Liver (tissue), 9 donors: ENCODE measurements around the gene BMPER. TPM values are rescaled to one million over a fixed set of nuclear protein-coding genes. Genes with fewer than 3 reads are reported as not detected.

ENCODE experiments used
- DNase-seq: peaks from one replicate; pipeline ENCODE4 v3.0.0-alpha.2; 2017; ENCODE audit warnings: low spot score
- H3K27ac ChIP-seq, 2 donors: one replicate each; pipeline ENCODE4 v1.7.0; 2013; ENCODE audit warnings: inconsistent platforms in 2 of 2, low read length in 2 of 2, control low read depth in 1 of 2, low read depth in 1 of 2, mild to moderate bottlenecking in 1 of 2
- H3K27me3 ChIP-seq, 4 donors: one replicate each; pipeline versions ENCODE4 v1.6.1 to v1.7.0; 2013; ENCODE audit warnings: low read length in 3 of 4, inconsistent platforms in 1 of 4, mild to moderate bottlenecking in 1 of 4, moderate library complexity in 1 of 4; ENCODE audit not compliant: control insufficient read depth in 4 of 4, insufficient read depth in 4 of 4
- H3K36me3 ChIP-seq, 4 donors: one replicate each; pipeline versions ENCODE4 v1.6.1 to v1.7.0; 2013; ENCODE audit warnings: low read length in 3 of 4, mild to moderate bottlenecking in 3 of 4, low read depth in 1 of 4, moderate library complexity in 1 of 4; ENCODE audit not compliant: control insufficient read depth in 4 of 4, insufficient read depth in 3 of 4
- H3K4me1 ChIP-seq, 4 donors: one replicate each; pipeline versions ENCODE4 v1.6.1 to v1.7.0; 2013; ENCODE audit warnings: low read length in 3 of 4, mild to moderate bottlenecking in 3 of 4, moderate library complexity in 1 of 4; ENCODE audit not compliant: control insufficient read depth in 4 of 4, insufficient read depth in 4 of 4
- H3K4me3 ChIP-seq, 3 donors: one replicate each; pipeline versions ENCODE4 v1.6.1 to v1.7.0; 2013; ENCODE audit warnings: low read length in 3 of 3, control low read depth in 1 of 3, low read depth in 1 of 3, mild to moderate bottlenecking in 1 of 3
- H3K9ac ChIP-seq, 2 donors: one replicate each; pipeline ENCODE4 v1.7.0; 2013; ENCODE audit warnings: low read length in 2 of 2, mild to moderate bottlenecking in 2 of 2, moderate library complexity in 2 of 2, control low read depth in 1 of 2, low read depth in 1 of 2
- H3K9me3 ChIP-seq, 4 donors: one replicate each; pipeline versions ENCODE4 v1.6.1 to v1.7.0; 2013; ENCODE audit warnings: low read length in 3 of 4; ENCODE audit not compliant: control insufficient read depth in 4 of 4
- ATF3 ChIP-seq: IDR thresholded peaks from 2 replicates; pipeline ENCODE4 v1.6.1; 2016; ENCODE audit warnings: antibody characterized with exemption
- EGR1 ChIP-seq, 2 donors: IDR thresholded peaks; 2 replicates each; pipeline ENCODE4 v1.6.1; 2016 to 2018; ENCODE audit warnings: antibody characterized with exemption in 2 of 2, low read depth in 2 of 2
- FOXA1 ChIP-seq: IDR thresholded peaks from 2 replicates; pipeline ENCODE4 v1.6.1; 2016; ENCODE audit warnings: antibody characterized with exemption
- FOXA2 ChIP-seq: IDR thresholded peaks from 2 replicates; pipeline ENCODE4 v1.6.1; 2016; ENCODE audit warnings: antibody characterized with exemption
- GABPA ChIP-seq, 2 donors: IDR thresholded peaks in 1 of 2; conservative IDR thresholded peaks in 1 of 2; 2 replicates each; pipeline ENCODE4 v1.6.1; 2016; ENCODE audit warnings: antibody characterized with exemption in 2 of 2, mild to moderate bottlenecking in 1 of 2, moderate library complexity in 1 of 2
- HNF4A ChIP-seq, 2 donors: conservative IDR thresholded peaks; 2 replicates each; pipeline ENCODE4 v1.6.1; 2016; ENCODE audit warnings: antibody characterized with exemption in 2 of 2, mild to moderate bottlenecking in 2 of 2
- HNF4G ChIP-seq: IDR thresholded peaks from 2 replicates; pipeline ENCODE4 v1.6.1; 2016; ENCODE audit warnings: antibody characterized with exemption
- JUND ChIP-seq, 2 donors: IDR thresholded peaks; 2 replicates each; pipeline ENCODE4 v1.6.1; 2016; ENCODE audit warnings: antibody characterized with exemption in 2 of 2
- NR2F2 ChIP-seq: IDR thresholded peaks from 2 replicates; pipeline ENCODE4 v1.6.1; 2016; ENCODE audit warnings: antibody characterized with exemption
- REST ChIP-seq: IDR thresholded peaks from 2 replicates; pipeline ENCODE4 v1.6.1; 2016; ENCODE audit warnings: antibody characterized with exemption, mild to moderate bottlenecking
- RXRA ChIP-seq, 2 donors: IDR thresholded peaks; 2 replicates each; pipeline ENCODE4 v1.6.1; 2017 to 2018; ENCODE audit warnings: antibody characterized with exemption in 2 of 2, mild to moderate bottlenecking in 1 of 2
- SP1 ChIP-seq: IDR thresholded peaks from 2 replicates; pipeline ENCODE4 v1.6.1; 2018; ENCODE audit warnings: antibody characterized with exemption, mild to moderate bottlenecking
- TAF1 ChIP-seq: conservative IDR thresholded peaks from 2 replicates; pipeline ENCODE4 v1.6.1; 2016; ENCODE audit warnings: antibody characterized with exemption, mild to moderate bottlenecking
- YY1 ChIP-seq: IDR thresholded peaks from 2 replicates; pipeline ENCODE4 v1.6.1; 2016; ENCODE audit warnings: antibody characterized with exemption, mild to moderate bottlenecking
- WGBS: extraction: QIAGEN DNeasy Blood & Tissue Kit; methylation state at CpG from one replicate; pipeline ENCODE4 v1.1.7; 2013; 5-methylcytosine and 5-hydroxymethylcytosine counted together
- polyA plus RNA-seq, 2 donors: library from polyadenylated mRNA; stranded (reverse) in 1 of 2; unstranded in 1 of 2; fragments of 200-250 nt in 1 of 2; fragments of >200 nt in 1 of 2; fragmentation: Nextera tagmentation in 1 of 2; extraction: Ambion mirVana in 1 of 2; gene quantifications; one replicate each; pipeline versions ENCODE4 v1.2.1 to v1.2.3, GENCODE V29; 2013 to 2015
- total RNA-seq, 2 donors: library from RNA; depleted of rRNA; stranded (reverse); fragments of >200 nt; gene quantifications; one replicate each; pipeline ENCODE4 v1.2.3, GENCODE V29; 2014
- TF ChIP-seq, protein P1 (sequence below): fragments of 150-350 bp; IDR thresholded peaks from 2 replicates; pipeline ENCODE4 v1.5.1; 2017; ENCODE audit warnings: improper control_type of control experiment, low read depth, low read length; ENCODE audit not compliant: missing input control
- TF ChIP-seq, protein P2 (sequence below): IDR thresholded peaks from 2 replicates; pipeline ENCODE4 v1.6.1; 2016; ENCODE audit warnings: antibody characterized with exemption
- TF ChIP-seq, protein P3 (sequence below): IDR thresholded peaks from 2 replicates; pipeline ENCODE4 v1.6.1; 2016; ENCODE audit warnings: antibody characterized with exemption
- donor health status: healthy.
- donor health status: healthy.
- donor health status: healthy.
- donor health status: healthy.
- donor health status: healthy.

Gene BMPER
- total and polyA plus RNA-seq, 4 donors: 4.0 to 8.5 (median 6.2) TPM

DNA sequence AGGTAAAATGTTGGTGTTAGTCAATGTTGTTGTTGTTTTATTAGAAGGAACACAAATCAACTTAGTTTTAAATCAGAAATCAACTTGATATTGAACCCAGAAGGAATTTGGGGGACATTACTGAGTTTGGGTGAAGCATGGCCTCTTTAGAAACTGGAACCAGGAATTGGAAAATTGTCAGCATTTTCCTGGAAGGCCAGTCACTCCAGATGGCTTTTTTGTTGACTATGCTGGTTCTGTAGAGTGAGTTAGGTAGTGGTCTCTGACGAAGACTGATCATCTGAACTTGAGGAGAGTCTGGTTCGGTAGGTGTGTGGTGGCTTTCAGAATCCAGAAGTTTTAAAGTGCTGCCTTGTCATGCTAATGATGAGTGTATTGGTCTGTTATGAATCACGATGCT is 111.5 kb downstream of the BMPER start:
- TF ChIP-seq FOXA2 (no peak), NR2F2 (no peak), HNF4G (no peak), REST (no peak), JUND (IDR thresholded peaks at IDR 0.05) (no peak), HNF4A (conservative IDR thresholded peaks at IDR 0.05) (no peak), FOXA1 (no peak), EGR1 (IDR thresholded peaks at IDR 0.05; ENCODE audit: low read depth in 2 of 2) (no peak), SP1 (no peak), RXRA (IDR thresholded peaks at IDR 0.05) (no peak), YY1 (no peak), ATF3 (no peak)
- TF ChIP-seq, protein P1, sequence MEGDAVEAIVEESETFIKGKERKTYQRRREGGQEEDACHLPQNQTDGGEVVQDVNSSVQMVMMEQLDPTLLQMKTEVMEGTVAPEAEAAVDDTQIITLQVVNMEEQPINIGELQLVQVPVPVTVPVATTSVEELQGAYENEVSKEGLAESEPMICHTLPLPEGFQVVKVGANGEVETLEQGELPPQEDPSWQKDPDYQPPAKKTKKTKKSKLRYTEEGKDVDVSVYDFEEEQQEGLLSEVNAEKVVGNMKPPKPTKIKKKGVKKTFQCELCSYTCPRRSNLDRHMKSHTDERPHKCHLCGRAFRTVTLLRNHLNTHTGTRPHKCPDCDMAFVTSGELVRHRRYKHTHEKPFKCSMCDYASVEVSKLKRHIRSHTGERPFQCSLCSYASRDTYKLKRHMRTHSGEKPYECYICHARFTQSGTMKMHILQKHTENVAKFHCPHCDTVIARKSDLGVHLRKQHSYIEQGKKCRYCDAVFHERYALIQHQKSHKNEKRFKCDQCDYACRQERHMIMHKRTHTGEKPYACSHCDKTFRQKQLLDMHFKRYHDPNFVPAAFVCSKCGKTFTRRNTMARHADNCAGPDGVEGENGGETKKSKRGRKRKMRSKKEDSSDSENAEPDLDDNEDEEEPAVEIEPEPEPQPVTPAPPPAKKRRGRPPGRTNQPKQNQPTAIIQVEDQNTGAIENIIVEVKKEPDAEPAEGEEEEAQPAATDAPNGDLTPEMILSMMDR: no peak
- TF ChIP-seq, protein P2, sequence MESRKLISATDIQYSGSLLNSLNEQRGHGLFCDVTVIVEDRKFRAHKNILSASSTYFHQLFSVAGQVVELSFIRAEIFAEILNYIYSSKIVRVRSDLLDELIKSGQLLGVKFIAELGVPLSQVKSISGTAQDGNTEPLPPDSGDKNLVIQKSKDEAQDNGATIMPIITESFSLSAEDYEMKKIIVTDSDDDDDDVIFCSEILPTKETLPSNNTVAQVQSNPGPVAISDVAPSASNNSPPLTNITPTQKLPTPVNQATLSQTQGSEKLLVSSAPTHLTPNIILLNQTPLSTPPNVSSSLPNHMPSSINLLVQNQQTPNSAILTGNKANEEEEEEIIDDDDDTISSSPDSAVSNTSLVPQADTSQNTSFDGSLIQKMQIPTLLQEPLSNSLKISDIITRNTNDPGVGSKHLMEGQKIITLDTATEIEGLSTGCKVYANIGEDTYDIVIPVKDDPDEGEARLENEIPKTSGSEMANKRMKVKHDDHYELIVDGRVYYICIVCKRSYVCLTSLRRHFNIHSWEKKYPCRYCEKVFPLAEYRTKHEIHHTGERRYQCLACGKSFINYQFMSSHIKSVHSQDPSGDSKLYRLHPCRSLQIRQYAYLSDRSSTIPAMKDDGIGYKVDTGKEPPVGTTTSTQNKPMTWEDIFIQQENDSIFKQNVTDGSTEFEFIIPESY: no peak
- H3K9ac ChIP-seq: no peak overlapping the region
- 82% methylated on average over 3 of the region's 3 CpGs for WGBS
- no peaks in the 10 kb centered on the region for H3K9me3 ChIP-seq
- no peaks in the 10 kb centered on the region for H3K36me3 ChIP-seq
- H3K4me3 ChIP-seq: no peak overlapping the region
- no peak for DNase-seq
- H3K27ac ChIP-seq: no peak overlapping the region
- H3K4me1 ChIP-seq: no peaks in the 10 kb centered on the region
- no peaks in the 10 kb centered on the region for H3K27me3 ChIP-seq

DNA sequence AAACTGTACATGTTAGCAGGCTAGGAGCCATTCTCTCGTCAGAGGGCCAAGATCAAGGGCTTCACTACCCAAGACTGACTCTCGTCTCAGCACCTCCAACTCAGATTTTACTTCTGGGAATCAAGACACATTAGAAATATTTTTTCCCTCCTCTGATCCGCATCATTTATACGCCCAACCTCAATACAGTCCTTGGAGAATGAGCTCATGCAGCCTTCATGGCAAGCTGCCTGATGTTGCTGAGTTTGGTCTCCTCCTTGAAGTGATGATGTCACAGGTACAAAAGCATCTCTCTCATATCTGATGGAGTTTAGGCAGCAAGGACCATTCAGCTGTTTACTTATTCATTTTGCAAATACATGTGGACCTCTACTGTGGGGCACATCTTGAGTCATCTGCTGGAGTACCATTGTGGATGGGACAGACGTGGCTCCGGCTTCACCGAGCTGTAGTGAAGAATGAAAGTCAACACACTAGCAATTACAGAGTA is 114.0 kb downstream of the BMPER start:
- Histone ChIP-seq H3K27ac (no peak overlapping the region), H3K4me3 (no peak overlapping the region), H3K9me3 (no peaks in the 10 kb centered on the region), H3K9ac (no peak overlapping the region), H3K36me3 (no peaks in the 10 kb centered on the region), H3K27me3 (no peaks in the 10 kb centered on the region), H3K4me1 (no peaks in the 10 kb centered on the region)
- WGBS: 91% methylated on average over 7 of the region's 7 CpGs
- no peak for DNase-seq
- TF ChIP-seq ATF3: no peak
- TF ChIP-seq JUND (IDR thresholded peaks at IDR 0.05): no peak
- TF ChIP-seq HNF4G: no peak
- TF ChIP-seq, protein P3, sequence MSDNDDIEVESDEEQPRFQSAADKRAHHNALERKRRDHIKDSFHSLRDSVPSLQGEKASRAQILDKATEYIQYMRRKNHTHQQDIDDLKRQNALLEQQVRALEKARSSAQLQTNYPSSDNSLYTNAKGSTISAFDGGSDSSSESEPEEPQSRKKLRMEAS: no peak
- no peak for TF ChIP-seq EGR1 (IDR thresholded peaks at IDR 0.05; ENCODE audit: low read depth in 2 of 2)
- TF ChIP-seq RXRA (IDR thresholded peaks at IDR 0.05): no peak
- TF ChIP-seq TAF1: no peak
- TF ChIP-seq, protein P1: no peak
- TF ChIP-seq NR2F2: no peak
- no peak for TF ChIP-seq REST
- TF ChIP-seq GABPA (IDR thresholded peaks at IDR 0.05 in 1 of 2, conservative IDR thresholded peaks at IDR 0.05 in 1 of 2): no peak
